Subcutaneous adipose tissue (tissue), 4 donors: ENCODE data around the gene ARL8B. TPM values are rescaled to one million over a fixed set of nuclear protein-coding genes. Genes with fewer than 3 reads are reported as not detected.

Experiments
- CTCF ChIP-seq: fragments of 450-650 bp; IDR thresholded peaks from one replicate; pipeline ENCODE4 v1.5.1; 2016; ENCODE audit warnings: low read depth, mild to moderate bottlenecking, control low read depth, antibody characterized with exemption, moderate library complexity
- total RNA-seq, 4 donors: library from RNA; depleted of rRNA; stranded (reverse); fragments of >200 nt; gene quantifications; one replicate each; pipeline ENCODE4 v1.1.0, GENCODE V29; 2016

The ARL8B gene
- total RNA-seq, 4 donors from 2014 or later, result 49.4 to 136 (median 73.6) TPM

DNA sequence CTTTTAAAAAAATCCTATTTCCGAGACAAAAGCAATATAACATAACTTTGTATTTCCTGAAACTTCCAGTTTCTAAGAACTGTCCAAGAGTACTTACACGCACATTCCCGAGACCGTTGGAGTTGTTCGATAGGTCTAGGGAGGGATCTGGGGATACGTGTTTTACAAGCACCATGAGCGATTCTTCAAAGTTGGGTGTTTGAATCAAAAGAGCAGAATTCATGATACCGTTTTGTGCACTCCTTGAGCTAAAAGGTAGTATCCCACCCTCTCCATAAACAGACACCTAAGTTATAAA lies 64.7 kb downstream of the ARL8B start:
- TF ChIP-seq CTCF, result no peak

DNA sequence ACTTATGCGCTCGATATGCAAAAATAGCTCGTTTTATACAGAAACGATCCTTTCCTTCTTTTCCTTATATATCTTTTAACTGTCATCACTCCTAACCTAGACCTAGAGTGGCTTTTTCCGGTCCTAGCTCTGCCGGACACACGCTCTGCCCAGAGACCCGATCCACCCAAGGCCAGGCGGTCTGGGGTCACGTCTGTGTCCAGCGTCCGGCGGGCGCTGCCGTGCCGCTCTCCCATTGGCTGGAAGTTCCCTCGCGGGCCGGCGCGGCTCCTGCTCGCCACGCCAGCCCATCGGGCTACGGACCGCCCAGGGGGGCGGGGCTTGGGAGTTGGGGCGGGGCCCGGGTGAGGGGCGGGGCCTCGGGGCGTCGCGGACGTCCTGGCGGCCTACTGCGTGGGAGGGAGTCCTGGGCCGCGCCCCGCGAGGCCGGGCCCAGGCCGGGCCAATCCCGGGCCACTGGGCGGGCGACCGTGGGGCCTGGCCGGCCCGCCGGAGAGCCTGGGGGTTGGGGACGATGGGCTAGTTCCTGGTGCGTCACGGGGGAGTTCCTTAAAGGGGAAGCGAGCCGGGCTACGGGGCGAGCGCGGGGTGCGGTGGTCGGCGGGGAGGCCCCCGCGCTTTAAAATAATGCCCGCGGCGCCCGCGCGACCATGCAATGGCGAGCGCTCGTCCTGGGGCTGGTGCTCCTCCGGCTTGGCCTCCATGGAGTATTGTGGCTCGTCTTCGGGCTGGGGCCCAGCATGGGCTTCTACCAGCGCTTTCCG lies 65.2 kb downstream of the ARL8B start, which contains the start of gene EDEM1:
EDEM1 (plus strand) TSS at position 552 of the 764 bp plus-strand sequence; CDS start at position 651, 99 bp downstream.
- no peak for TF ChIP-seq CTCF

- no peak for TF ChIP-seq CTCF
Observed at GRCh38 chr3:5187920-5188418, 65.9 kb downstream of the ARL8B start.

DNA sequence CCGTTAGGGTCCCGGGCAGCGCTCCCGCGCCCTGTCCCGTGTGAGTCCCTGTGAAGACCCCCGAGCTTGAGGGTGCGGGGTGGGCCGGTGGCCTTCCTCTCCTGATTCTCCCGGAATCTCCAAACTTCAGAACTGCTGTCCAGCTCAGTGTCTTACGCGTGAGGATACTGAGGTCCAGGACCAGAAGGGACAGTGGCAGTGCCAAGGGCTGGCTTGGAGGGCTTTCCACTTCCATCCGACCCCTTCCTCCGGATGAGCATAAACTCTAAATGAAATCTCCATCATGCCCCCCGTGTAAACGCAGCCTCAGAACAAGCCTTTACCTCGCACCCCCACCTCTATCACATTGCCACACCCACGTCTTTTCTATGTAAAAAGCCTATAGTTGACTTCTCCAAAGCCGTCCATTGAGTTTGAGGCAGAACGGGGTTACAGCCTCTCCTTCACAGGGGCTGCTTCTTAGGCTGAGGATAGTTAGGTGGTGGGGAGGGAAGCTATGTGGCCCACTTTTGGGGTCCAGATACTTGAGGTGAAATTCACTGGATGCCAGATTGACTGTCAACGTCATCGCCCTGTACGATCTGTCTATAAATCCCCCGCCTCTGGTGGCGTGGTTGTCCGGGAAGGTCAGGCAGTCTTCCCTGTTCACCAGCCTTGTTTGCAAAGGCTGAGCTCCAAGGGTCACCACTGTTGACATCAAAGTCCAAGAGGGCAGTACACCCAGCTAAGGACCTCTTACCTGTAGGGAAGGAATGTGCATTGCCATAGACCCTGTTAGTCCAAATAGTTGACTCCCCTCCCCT lies 66.5 kb downstream of the ARL8B start:
- TF ChIP-seq CTCF, result no peak

GRCh38 chr3:5190147-5190791 lies 68.2 kb downstream of the ARL8B start:
- no peak for TF ChIP-seq CTCF

DNA sequence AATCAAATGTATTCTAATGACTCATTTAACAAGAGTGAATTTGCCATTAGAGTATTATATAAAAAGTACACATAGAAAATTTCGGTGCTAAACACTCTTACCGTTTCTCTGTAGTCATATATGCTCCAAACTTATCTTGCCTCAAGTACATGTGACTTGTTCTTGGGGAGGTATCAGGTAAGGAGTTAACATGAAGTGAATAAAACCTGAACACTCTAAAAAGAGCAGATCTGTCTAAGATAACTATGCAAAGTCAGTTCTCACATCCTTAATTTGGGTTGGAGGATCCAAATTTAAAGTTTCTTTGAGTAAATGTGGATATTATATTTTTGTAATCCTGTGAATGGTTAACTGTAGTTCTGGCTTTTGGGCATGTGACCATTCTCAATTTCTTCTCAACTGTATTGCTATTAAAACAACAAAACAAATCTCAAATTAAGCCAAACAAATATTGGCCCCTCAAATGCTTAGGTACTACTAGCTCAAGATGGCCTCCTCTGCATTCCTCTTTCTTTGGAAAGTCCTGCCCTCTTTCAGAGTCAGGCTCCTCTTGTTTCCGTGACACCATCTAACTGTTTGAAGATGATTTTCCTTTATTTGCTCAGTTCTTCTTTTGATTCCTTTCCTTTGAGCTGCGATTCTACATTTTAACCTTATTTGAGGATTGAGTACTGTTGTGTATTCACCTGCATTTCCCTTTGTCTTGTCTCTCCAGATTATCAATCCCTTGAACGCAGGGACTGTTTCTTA lies 69.6 kb downstream of the ARL8B start:
- TF ChIP-seq CTCF, result no peak
